ENCODE results near the gene ZNF324. TPM values are rescaled to one million over a fixed set of nuclear protein-coding genes. Genes with fewer than 3 reads are reported as not detected.

The ZNF324 gene
- total and polyA plus RNA-seq, 2 of the 4 experiments (the other 2 are of a cell fraction) = 6.0 to 6.6 TPM

DNA sequence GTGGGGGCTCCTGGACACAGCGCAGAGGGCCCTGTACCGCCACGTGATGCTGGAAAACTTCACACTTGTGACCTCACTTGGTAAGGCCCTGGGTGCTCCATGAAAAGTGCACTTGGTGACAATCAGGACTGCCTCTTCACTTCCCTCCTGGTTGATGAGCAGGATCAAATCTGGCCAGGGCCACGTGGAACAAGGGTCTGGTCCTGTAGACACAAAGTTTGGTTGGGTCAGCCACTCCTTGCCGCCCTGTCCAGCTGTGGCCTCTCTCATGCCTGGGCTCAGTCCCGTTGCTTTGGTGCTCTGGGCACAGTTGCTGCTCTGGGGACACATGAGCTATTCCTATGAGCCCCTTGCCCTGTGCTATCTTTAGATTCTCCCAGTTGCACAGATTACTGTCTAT, 13.1 kb upstream of the ZNF324 start:
- Histone ChIP-seq H2AK5ac (ENCODE audit: low read depth, low read length) (no peak overlapping the region), H2AK9ac (replicated peaks; ENCODE audit: low read depth, low read length, poor library complexity) (peak overlapping the region; percentile 15), H3K4ac (ENCODE audit: low read depth, low read length) (no peak overlapping the region), H3K27me3 (ENCODE audit: control insufficient read depth, insufficient read depth, low read length) (no peaks in the 10 kb centered on the region), H2BK15ac (ENCODE audit: low read depth, low read length) (no peak overlapping the region), H4K91ac (ENCODE audit: insufficient read depth, low read depth, low read length) (no peak overlapping the region), H3K36me3 (ENCODE audit: control insufficient read depth, insufficient read depth, low read length) (peaks cover 19% of the 10 kb centered on the region), H3K56ac (ENCODE audit: extremely low read depth, insufficient read depth, low read length) (no peak overlapping the region), H4K8ac (ENCODE audit: low read depth in 2 of 2, low read length in 2 of 2) (no peak overlapping the region), H3K9me1 (ENCODE audit: insufficient read depth, low read length) (peaks cover 16% of the 10 kb centered on the region), H3K9me3 (ENCODE audit: control insufficient read depth, insufficient read depth, low read length) (no peaks in the 10 kb centered on the region; the same call in none of the 2 replicates), H3K27ac (ENCODE audit: insufficient read depth, low read length) (no peak overlapping the region), H3K79me1 (ENCODE audit: low read depth in 1 of 2, low read length in 2 of 2) (peaks cover 8 to 13% of the 10 kb centered on the region in 2 experiments; a peak in 2 of 4 replicates), H3K4me1 (ENCODE audit: control insufficient read depth, insufficient read depth, low read length) (no peaks in the 10 kb centered on the region), H4K20me1 (ENCODE audit: insufficient read depth, low read length) (no peaks in the 10 kb centered on the region), H2BK5ac (ENCODE audit: low read depth, low read length, poor library complexity, severe bottlenecking) (no peak overlapping the region), H3K9ac (ENCODE audit: low read depth, low read length) (no peak overlapping the region), H3K18ac (ENCODE audit: low read depth, low read length) (no peak overlapping the region), H2BK120ac (ENCODE audit: low read depth, low read length) (no peak overlapping the region), H2AFZ (replicated peaks; ENCODE audit: low read length, poor library complexity) (no peak overlapping the region), H2BK20ac (ENCODE audit: low read depth, low read length) (no peak overlapping the region), H4K5ac (ENCODE audit: low read depth, low read length) (no peak overlapping the region), H3K4me2 (ENCODE audit: low read depth, low read length) (no peak overlapping the region), H3K14ac (replicated peaks; ENCODE audit: low read depth, low read length) (no peak overlapping the region), H3K4me3 (ENCODE audit: insufficient read depth, low read depth, low read length) (no peak overlapping the region), H3K23ac (ENCODE audit: low read depth, low read length) (no peak overlapping the region)
- in situ Hi-C loops (cut with MboI; ENCODE audit: low sequenced_read_pairs) = no loop called here
- dilution Hi-C loops (cut with HindIII; ENCODE audit: low sequenced_read_pairs, unreplicated experiment) = no loop called here
- 94% methylated on average over 3 of the region's 6 CpGs; no CpG with 5 or more reads in 1 of the 2 experiments for WGBS, 2 experiments (ENCODE audit: extremely low coverage in 2 of 2, insufficient read length in 1 of 2)
- ChIA-PET CTCF (no interaction called here), POLR2A (ENCODE audit: unreplicated experiment) (no interaction called here)
- BruUV-seq (replicated peaks) = no TSS peak
- intact Hi-C loops (cut with micrococcal nuclease) = no loop called here
- TF ChIP-seq MAFK (IDR thresholded peaks at IDR 0.05; ENCODE audit: low read depth, low read length) = no peak
- no peak for TF ChIP-seq MXI1 (IDR thresholded peaks at IDR 0.05; ENCODE audit: borderline replicate concordance, low read depth, low read length)
- TF ChIP-seq RFX5 (IDR thresholded peaks at IDR 0.05; ENCODE audit: low read depth, low read length) = no peak
- TF ChIP-seq ELK1 (IDR thresholded peaks at IDR 0.05; ENCODE audit: borderline replicate concordance, low read depth, low read length) = no peak
- no peak for TF ChIP-seq CHD1 (IDR thresholded peaks at IDR 0.05; ENCODE audit: low read depth, low read length)
- TF ChIP-seq FOS (IDR thresholded peaks at IDR 0.05; ENCODE audit: low read depth, low read length) = no peak
- TF ChIP-seq, protein P1, sequence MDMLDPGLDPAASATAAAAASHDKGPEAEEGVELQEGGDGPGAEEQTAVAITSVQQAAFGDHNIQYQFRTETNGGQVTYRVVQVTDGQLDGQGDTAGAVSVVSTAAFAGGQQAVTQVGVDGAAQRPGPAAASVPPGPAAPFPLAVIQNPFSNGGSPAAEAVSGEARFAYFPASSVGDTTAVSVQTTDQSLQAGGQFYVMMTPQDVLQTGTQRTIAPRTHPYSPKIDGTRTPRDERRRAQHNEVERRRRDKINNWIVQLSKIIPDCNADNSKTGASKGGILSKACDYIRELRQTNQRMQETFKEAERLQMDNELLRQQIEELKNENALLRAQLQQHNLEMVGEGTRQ (IDR thresholded peaks at IDR 0.05; ENCODE audit: low read depth, low read length) = no peak
- no peak for TF ChIP-seq CEBPB (IDR thresholded peaks at IDR 0.05; ENCODE audit: low read depth, low read length)
- ATAC-seq (ENCODE audit: low read depth) (no peak), DNase-seq (no peak)
